GM20000 (cell line): ENCODE measurements around the gene COX6A1.
"Not testable (repeated sequence)": the region's sequence is repeated elsewhere in the genome, so short reads cannot be mapped to it uniquely, and the experiment has no call there.

ENCODE experiments used
- DNase-seq: peaks from one replicate; pipeline ENCODE4 v3.0.0; 2012; ENCODE audit warnings: low spot score
- CTCF ChIP-seq: IDR thresholded peaks from 2 replicates; pipeline ENCODE4 v1.5.1; 2012; ENCODE audit warnings: mild to moderate bottlenecking, control low read depth; ENCODE audit errors: extremely low read depth, missing control alignments

The COX6A1 gene

GRCh38 chr12:120475643-120476042 is 37.7 kb downstream of the COX6A1 start:
- no peak for TF ChIP-seq CTCF
- no peak for DNase-seq

DNA sequence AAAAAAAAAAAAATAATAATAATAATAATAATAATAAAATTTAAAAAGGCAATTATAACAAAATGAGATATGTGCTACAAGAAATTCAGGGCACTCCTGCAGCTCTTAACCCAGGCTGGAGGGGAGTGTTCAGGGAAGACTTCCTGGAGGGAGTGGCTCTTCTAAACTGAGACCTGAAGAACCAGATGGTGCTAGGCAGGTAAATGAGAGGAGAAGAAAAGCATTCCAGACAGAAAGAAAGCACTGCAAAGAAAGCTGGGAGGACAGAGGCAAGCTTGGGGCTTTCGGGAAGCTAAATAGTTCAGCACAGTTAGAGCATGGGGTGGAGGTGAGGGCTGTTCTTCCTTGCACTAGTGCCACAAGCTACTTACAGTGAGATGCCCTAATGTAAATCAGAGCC is 41.5 kb downstream of the COX6A1 start:
- TF ChIP-seq CTCF = no peak
- no peak for DNase-seq

DNA sequence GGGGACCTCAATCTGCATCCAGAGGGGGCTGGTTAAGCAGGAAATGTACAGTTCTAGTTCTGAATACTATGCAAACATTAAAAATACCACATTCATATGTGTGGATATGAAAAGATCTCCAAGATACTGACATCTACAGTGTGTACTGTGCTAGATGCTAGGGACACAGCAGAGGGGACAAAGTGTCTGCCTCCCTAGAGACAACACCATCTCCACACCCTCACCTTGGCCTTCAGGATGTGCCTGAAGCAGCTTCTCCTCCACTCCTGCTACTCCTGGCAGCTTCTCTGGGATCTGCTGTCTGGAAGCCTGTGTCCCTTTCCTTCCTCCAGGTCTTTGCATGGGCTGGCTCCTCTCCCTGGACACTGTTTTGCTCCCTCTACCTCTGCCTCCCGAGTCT is 42.3 kb downstream of the COX6A1 start:
- TF ChIP-seq CTCF = no peak
- DNase-seq = no peak

DNA sequence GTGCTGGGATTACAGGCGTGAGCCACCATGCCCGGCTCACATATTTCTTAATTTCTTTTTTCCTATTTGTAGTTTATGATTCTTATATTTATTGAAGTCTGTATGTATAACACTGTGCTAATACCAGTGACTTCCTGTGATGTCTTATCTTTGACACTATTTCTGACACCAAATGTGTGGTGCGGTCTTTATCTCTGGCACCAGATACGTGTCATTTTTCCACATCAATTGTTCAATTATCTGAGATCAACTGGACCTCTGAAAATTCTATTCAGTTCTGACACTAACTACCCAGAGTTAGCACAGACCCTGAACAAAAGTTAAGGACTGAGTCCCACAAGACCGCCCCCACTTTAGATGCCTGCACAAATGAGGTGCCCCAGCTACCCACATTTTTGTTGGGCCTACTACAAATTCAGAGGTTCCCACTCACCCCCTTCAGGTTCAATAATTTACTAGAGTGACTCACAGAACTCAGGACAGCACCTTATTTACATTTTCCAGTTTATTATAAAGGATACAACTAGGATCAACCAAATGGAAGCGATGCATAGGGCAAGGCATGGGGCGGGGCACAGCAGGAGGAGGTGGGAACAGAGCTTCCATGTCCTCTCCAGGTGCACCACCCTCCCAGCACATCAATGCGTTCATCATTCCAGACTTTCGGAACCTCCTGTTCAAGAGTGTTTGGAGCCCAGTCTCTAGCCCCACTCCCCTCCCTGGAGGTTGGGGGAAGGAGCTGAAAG is 43.3 kb downstream of the COX6A1 start:
- DNase-seq = no peak
- no peak for TF ChIP-seq CTCF

GRCh38 chr12:120483621-120484020 is 45.7 kb downstream of the COX6A1 start:
- no peak for DNase-seq

DNA sequence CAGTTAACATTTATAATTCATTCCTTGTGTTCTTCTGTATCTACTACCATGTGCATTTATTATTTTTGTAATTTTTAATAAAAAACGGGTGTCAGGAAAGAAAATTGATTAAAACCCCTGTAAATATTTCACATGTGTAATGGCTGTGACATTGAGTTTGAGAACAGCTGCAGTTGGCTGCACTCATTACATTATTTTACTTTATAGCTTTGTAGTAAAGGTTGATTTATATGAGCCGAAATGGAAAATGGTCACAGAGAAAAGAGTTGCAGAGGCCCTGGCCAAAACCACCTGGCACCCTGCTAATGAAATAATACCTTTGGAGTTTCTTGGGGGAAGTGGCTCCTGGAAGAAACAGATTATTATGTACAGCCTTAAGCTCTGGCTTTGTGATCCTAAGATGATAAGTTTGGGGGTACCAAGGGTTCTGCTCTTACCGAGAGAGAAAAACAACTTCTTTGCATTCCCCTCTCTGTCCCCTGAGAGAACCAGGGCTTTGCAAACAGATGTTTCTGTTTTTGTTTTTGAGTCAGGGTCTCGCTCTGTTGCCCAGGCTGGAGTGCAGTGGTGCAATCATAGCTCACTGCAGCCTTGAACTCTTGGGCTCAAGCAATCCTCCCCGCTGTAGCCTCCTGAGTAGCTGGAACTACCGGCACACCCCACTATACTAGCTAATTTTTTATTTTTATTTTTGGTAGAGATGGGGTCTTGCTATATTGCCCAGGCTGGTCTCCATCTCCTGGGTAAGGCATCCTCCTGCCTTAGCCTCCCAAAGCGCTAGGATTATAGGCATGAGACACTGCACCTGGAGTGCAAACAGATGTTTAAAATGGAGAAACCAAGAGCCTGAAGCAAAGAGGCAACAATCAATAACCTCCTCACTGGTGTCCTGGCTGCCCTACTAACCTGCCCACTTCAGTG is 48.3 kb downstream of the COX6A1 start:
- TF ChIP-seq CTCF = no peak
- DNase-seq = no peak

More at GRCh38 chr12:120483621-120484020, 45.7 kb downstream of the COX6A1 start:
- no peak for TF ChIP-seq CTCF

DNA sequence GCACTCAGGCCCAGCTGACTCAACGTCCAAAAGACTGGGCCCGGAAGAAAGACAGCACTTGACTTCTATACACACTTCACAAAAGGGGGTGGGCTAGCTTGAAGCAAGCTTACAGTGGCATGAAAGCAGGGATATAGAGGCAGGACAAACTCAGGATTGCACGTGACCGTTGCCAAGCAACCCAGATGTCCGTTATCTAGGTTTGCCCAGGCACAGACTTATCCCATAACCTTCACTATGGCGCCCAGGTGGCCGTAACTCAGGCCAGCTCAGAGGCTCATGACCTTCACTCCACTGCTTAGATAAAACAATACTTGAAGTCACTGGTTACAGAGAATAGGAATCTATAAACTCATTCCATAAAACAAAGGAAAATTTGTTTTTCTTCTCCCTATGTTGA is 49.6 kb downstream of the COX6A1 start:
- not testable (repeated sequence) for DNase-seq
